NCI-H774 (cell line): ENCODE data around the gene KNDC1.
A peak's percentile ranks its signal among the peaks of the same experiment; 100 is the strongest.
"Not testable (repeated sequence)": the region's sequence is repeated elsewhere in the genome, so short reads cannot be mapped to it uniquely, and the experiment has no call there.

Experiments
- DNase-seq: peaks from one replicate; lab custom pipeline; 2025; lab: John Stamatoyannopoulos, UW

KNDC1 gene

GRCh38 chr10:133261726-133262325 is 101.8 kb downstream of the KNDC1 start:
- peak; percentile 23 for DNase-seq

- peak; percentile 11 for DNase-seq
These were observed 102.7 kb downstream of the KNDC1 start for GRCh38 chr10:133262696-133263095.

GRCh38 chr10:133263674-133264073 is 103.7 kb downstream of the KNDC1 start:
- DNase-seq: no peak

GRCh38 chr10:133264461-133264860 is 104.4 kb downstream of the KNDC1 start:
- DNase-seq: no peak

GRCh38 chr10:133265052-133265451 is 105.0 kb downstream of the KNDC1 start:
- DNase-seq: not testable (repeated sequence)

GRCh38 chr10:133266056-133266795 is 106.2 kb downstream of the KNDC1 start:
- no peak for DNase-seq

- DNase-seq: no peak
These were observed 107.3 kb downstream of the KNDC1 start for GRCh38 chr10:133267293-133267692.

GRCh38 chr10:133267829-133268228 is 107.8 kb downstream of the KNDC1 start:
- no peak for DNase-seq

GRCh38 chr10:133268532-133268931 is 108.5 kb downstream of the KNDC1 start:
- DNase-seq: no peak

GRCh38 chr10:133269367-133269766 is 109.3 kb downstream of the KNDC1 start:
- no peak for DNase-seq

GRCh38 chr10:133270204-133270603 is 110.2 kb downstream of the KNDC1 start:
- DNase-seq: no peak

- DNase-seq: no peak
These were observed 110.8 kb downstream of the KNDC1 start for GRCh38 chr10:133270773-133271297.

GRCh38 chr10:133271521-133272300 is 111.7 kb downstream of the KNDC1 start:
- no peak for DNase-seq

GRCh38 chr10:133272301-133272963 is 112.4 kb downstream of the KNDC1 start:
- no peak for DNase-seq

- no peak for DNase-seq
These were observed 113.0 kb downstream of the KNDC1 start for GRCh38 chr10:133272964-133273420.

- no peak for DNase-seq
These were observed 113.6 kb downstream of the KNDC1 start for GRCh38 chr10:133273534-133274143.

GRCh38 chr10:133274751-133275683 is 115.0 kb downstream of the KNDC1 start:
- no peak for DNase-seq

GRCh38 chr10:133275684-133276092 is 115.7 kb downstream of the KNDC1 start:
- DNase-seq: no peak
